Pulmonary artery endothelial cell (primary cell): ENCODE measurements around the gene FNDC10. TPM values are rescaled to one million over a fixed set of nuclear protein-coding genes. Genes with fewer than 3 reads are reported as not detected.

Source experiments
- DNase-seq: peaks from one replicate; pipeline ENCODE4 v3.0.0-alpha.2; 2011; ENCODE audit warnings: low read depth, low spot score
- total RNA-seq: library from RNA; depleted of rRNA; stranded (reverse); fragments of >200 nt; gene quantifications from 2 replicates; pipeline ENCODE4 v1.2.3, GENCODE V29; 2014

The FNDC10 gene
- total RNA-seq, 1 donor from 2014 or later: 0.33 TPM

DNA sequence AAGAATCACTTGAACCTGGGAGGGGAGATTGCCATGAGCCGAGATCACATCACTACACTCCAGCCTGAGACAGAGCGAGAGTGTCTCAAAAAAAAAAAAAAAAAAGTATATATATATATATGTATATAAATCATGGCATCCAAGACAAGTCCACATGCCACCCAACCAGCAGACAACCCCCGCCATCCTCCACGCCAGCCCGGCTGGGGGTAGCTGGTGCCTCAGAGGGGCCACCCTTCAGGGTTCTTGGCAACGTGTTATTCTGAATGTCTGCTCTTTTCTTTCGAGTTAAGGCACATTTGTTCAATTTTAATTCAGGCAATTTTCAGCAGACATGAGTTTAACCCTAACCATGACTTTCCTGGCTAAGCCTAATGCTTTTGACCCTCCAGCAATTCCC is 49.8 kb downstream of the FNDC10 start:
- DNase-seq: no peak

- DNase-seq: no peak
Observed at GRCh38 chr1:1548591-1548990, 51.3 kb downstream of the FNDC10 start.

Other genes with a start within 250 kb of the FNDC10 start
- 0.99 and 2.2 TPM in 2 replicates for gene MXRA8, start 241.6 kb downstream of the FNDC10 start, total RNA-seq
- gene AURKAIP1, start 224.9 kb downstream of the FNDC10 start, total RNA-seq: 115 and 129 TPM in 2 replicates
- gene CCNL2, start 200.8 kb downstream of the FNDC10 start, total RNA-seq: 96.5 and 105 TPM in 2 replicates
- 116 and 132 TPM in 2 replicates for gene MRPL20, start 192.8 kb downstream of the FNDC10 start, total RNA-seq
- gene ANKRD65, start 178.9 kb downstream of the FNDC10 start, total RNA-seq: 0.07 and 0.14 TPM in 2 replicates
- 1.6 and 1.7 TPM in 2 replicates for gene VWA1, start 164.4 kb downstream of the FNDC10 start, total RNA-seq
- gene ATAD3C, start 150.4 kb downstream of the FNDC10 start, total RNA-seq: 0.20 TPM in 1 of 2 replicates, not detected in the other
- gene ATAD3B, start 128.4 kb downstream of the FNDC10 start, total RNA-seq: 23.6 and 32.2 TPM in 2 replicates
- 64.1 and 64.7 TPM in 2 replicates for gene ATAD3A, start 88.0 kb downstream of the FNDC10 start, total RNA-seq
- 2.2 and 3.0 TPM in 2 replicates for gene TMEM240, start 59.5 kb downstream of the FNDC10 start, total RNA-seq
- 75.0 and 92.4 TPM in 2 replicates for gene SSU72, start 25.3 kb downstream of the FNDC10 start, total RNA-seq
- gene MIB2, start 15.4 kb upstream of the FNDC10 start, total RNA-seq: 30.7 and 43.6 TPM in 2 replicates
- gene MMP23B, start 32.0 kb upstream of the FNDC10 start, total RNA-seq: 0.33 TPM in 1 of 2 replicates, not detected in the other
- 10.4 and 15.2 TPM in 2 replicates for gene CDK11B, start 58.9 kb upstream of the FNDC10 start, total RNA-seq
- gene SLC35E2B, start 92.7 kb upstream of the FNDC10 start, total RNA-seq: 20.6 and 21.8 TPM in 2 replicates
- 8.1 and 15.9 TPM in 2 replicates for gene CDK11A, start 124.2 kb upstream of the FNDC10 start, total RNA-seq
- gene NADK, start 178.3 kb upstream of the FNDC10 start, total RNA-seq: 47.3 and 56.7 TPM in 2 replicates